ENCODE data around the gene SMIM41. TPM values are rescaled to one million over a fixed set of nuclear protein-coding genes. Genes with fewer than 3 reads are reported as not detected.

SMIM41 gene
- total RNA-seq, 1 donor from 2014 or later = not detected

- Mint-ChIP-seq H3K27me3 (peaks cover 23% of the 10 kb centered on the region), H3K4me1 (ENCODE audit: low read depth) (peaks cover 19% of the 10 kb centered on the region), H3K4me3 (ENCODE audit: low read depth) (no peak overlapping the region)
Measured at GRCh38 chr12:52067081-52067374, 12.5 kb upstream of the SMIM41 start.

GRCh38 chr12:52069327-52070184 is 9.9 kb upstream of the SMIM41 start, which contains the start of gene ATG101:
ATG101 (plus strand) TSS chr12:52069978; CDS start chr12:52073651, 3,673 bp downstream.
- H3K4me1 Mint-ChIP-seq (ENCODE audit: low read depth) = peaks cover 16% of the 10 kb centered on the region
- peaks cover 20% of the 10 kb centered on the region for H3K27me3 Mint-ChIP-seq
- H3K9me3 Mint-ChIP-seq (ENCODE audit: low read depth) = no peaks in the 10 kb centered on the region
- peak within 1 kb of the TSS; percentile 100 for H3K27ac Mint-ChIP-seq
- H3K36me3 Mint-ChIP-seq (ENCODE audit: insufficient read depth) = peaks cover 11% of the 10 kb centered on the region
- H3K4me3 Mint-ChIP-seq (ENCODE audit: low read depth) = peak within 1 kb of the TSS; percentile 95
- TF ChIP-seq, protein P1, sequence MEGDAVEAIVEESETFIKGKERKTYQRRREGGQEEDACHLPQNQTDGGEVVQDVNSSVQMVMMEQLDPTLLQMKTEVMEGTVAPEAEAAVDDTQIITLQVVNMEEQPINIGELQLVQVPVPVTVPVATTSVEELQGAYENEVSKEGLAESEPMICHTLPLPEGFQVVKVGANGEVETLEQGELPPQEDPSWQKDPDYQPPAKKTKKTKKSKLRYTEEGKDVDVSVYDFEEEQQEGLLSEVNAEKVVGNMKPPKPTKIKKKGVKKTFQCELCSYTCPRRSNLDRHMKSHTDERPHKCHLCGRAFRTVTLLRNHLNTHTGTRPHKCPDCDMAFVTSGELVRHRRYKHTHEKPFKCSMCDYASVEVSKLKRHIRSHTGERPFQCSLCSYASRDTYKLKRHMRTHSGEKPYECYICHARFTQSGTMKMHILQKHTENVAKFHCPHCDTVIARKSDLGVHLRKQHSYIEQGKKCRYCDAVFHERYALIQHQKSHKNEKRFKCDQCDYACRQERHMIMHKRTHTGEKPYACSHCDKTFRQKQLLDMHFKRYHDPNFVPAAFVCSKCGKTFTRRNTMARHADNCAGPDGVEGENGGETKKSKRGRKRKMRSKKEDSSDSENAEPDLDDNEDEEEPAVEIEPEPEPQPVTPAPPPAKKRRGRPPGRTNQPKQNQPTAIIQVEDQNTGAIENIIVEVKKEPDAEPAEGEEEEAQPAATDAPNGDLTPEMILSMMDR (IDR thresholded peaks at IDR 0.05; ENCODE audit: unreplicated experiment) = peak; percentile 73
- peak; percentile 73 for DNase-seq (ENCODE audit: low spot score, unreplicated experiment)

More at GRCh38 chr12:52067081-52067374, 12.5 kb upstream of the SMIM41 start:
- DNase-seq (ENCODE audit: low spot score, unreplicated experiment) = no peak
- TF ChIP-seq, protein P1 (IDR thresholded peaks at IDR 0.05; ENCODE audit: unreplicated experiment) = no peak
- no peaks in the 10 kb centered on the region for H3K36me3 Mint-ChIP-seq (ENCODE audit: insufficient read depth)
- no peaks in the 10 kb centered on the region for H3K9me3 Mint-ChIP-seq (ENCODE audit: low read depth)
- H3K27ac Mint-ChIP-seq = no peak overlapping the region

- Mint-ChIP-seq H3K9me3 (ENCODE audit: low read depth) (no peaks in the 10 kb centered on the region), H3K4me3 (ENCODE audit: low read depth) (peak overlapping the region; percentile 95), H3K4me1 (ENCODE audit: low read depth) (peaks cover 16% of the 10 kb centered on the region), H3K27ac (peak overlapping the region; percentile 100), H3K36me3 (ENCODE audit: insufficient read depth) (peaks cover 11% of the 10 kb centered on the region), H3K27me3 (peaks cover 17% of the 10 kb centered on the region)
- TF ChIP-seq, protein P1 (IDR thresholded peaks at IDR 0.05; ENCODE audit: unreplicated experiment) = no peak
- DNase-seq (ENCODE audit: low spot score, unreplicated experiment) = no peak
Measured at GRCh38 chr12:52070185-52070925, 9.1 kb upstream of the SMIM41 start.

GRCh38 chr12:52073531-52074381 is 5.7 kb upstream of the SMIM41 start:
- Mint-ChIP-seq H3K4me3 (ENCODE audit: low read depth) (no peak overlapping the region), H3K36me3 (ENCODE audit: insufficient read depth) (peaks cover 17% of the 10 kb centered on the region), H3K9me3 (ENCODE audit: low read depth) (no peaks in the 10 kb centered on the region), H3K27ac (peak overlapping the region; percentile 49), H3K4me1 (ENCODE audit: low read depth) (peaks cover 16% of the 10 kb centered on the region), H3K27me3 (no peaks in the 10 kb centered on the region)
- no peak for DNase-seq (ENCODE audit: low spot score, unreplicated experiment)
- TF ChIP-seq, protein P1 (IDR thresholded peaks at IDR 0.05; ENCODE audit: unreplicated experiment) = no peak

Data from progenitor cell of endocrine pancreas (in vitro differentiated cells).